SH-SY5Y (cell line): ENCODE measurements around the gene MYO1D.

ENCODE experiments used
- GATA2 ChIP-seq: IDR thresholded peaks from 2 replicates; pipeline ENCODE4 v1.6.1; 2011; ENCODE audit warnings: mild to moderate bottlenecking, low read depth, low read length
- GATA3 ChIP-seq: IDR thresholded peaks from 2 replicates; pipeline ENCODE4 v1.6.1; 2011; ENCODE audit warnings: low read depth, mild to moderate bottlenecking, low read length, moderate library complexity

The MYO1D gene

DNA sequence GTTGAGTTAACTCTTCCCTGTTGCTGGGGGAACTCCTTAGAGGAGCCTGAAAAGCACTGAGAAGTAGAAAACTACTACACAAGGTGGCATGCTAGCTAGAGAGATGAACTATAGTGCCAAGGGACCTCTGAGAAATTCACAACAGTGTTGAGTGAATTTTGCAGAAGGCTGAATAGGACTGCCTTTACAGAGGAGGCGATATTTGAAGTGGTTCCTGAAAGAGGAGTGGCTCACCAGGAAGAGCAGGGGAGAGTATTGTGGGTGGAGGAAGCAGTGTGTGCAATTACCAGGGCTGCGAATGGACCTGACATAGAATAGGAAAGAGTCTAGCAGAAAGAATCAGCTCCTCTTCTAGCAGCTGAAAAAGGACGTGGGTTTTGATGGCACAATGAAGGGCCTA lies 323.8 kb downstream of the MYO1D start:
- no peak for TF ChIP-seq GATA3
- no peak for TF ChIP-seq GATA2

DNA sequence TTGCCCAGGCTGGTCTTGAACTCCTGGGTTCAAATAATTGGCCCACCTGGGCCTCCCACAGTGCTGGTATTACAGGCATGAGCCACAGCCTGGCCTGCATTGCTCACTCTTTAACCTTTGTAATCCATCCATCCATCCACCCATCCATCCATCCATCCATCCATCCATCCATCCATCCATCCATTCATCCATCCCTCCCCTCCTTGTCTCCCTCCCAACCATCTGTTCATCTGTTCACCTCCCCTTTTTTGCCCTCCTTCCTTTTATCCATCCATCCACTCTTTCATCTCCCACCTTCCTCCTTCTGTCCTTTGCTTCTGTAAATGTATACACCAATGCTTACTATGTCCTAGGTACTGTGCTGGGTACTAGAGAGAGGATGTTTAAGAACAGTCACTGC lies 324.6 kb downstream of the MYO1D start:
- no peak for TF ChIP-seq GATA3
- TF ChIP-seq GATA2: no peak

DNA sequence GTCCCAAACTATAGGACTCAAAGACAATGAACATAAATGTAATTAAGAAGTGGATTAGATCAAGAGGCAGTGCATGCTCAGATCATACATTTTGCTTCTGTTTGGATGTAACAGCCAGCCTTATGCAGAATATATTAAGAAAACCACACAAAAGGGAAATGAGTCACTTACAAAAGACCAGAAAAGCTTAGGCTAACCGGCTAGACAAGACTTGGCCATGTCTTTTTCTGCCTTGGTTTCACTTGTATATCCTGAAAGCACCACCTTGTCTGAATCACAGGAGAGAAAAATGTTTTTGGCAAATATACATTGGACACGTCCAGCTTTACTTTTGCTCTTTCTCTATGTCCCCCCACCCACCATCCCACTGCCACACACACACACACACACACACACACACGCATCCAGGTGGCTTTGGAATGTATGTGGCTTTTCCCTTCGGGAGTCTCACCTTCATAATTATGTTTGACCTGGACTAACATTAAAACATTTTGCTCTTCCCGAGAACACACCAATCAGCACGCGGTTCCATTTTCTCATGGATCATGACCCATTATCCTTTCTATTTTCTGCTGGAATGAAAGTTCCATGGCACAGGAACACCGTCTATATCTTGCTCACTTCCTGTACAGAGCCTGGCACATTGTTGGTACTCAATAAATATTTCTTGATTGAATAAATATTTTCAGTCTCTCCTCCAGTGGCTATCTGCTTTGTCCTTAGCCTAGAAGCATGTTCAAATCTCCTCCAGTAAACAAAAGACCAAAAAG lies 325.6 kb downstream of the MYO1D start:
- TF ChIP-seq GATA2 (no peak), GATA3 (no peak)

GRCh38 chr17:32549559-32549958 lies 327.4 kb downstream of the MYO1D start:
- TF ChIP-seq GATA3: no peak
- TF ChIP-seq GATA2: no peak

DNA sequence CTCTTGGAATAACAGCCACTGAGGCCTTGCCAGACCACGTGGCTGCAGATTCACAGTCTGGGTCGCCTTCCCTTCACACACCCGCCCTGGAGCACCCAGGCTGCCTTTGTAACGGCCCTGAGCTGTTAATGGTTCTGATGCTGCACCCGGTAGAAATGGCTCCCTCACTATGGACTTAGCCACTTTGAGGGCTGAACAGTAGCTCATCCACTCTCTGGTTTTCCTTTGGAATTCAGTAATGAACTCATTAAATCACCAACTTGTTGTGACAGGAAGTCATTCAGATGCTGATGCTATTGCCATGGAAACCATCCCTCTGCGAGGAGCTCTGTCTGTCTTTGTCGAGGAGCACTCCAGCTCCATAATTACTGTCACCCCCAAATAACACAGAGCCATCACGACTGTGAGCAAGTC lies 330.9 kb downstream of the MYO1D start:
- no peak for TF ChIP-seq GATA3
- TF ChIP-seq GATA2: no peak

DNA sequence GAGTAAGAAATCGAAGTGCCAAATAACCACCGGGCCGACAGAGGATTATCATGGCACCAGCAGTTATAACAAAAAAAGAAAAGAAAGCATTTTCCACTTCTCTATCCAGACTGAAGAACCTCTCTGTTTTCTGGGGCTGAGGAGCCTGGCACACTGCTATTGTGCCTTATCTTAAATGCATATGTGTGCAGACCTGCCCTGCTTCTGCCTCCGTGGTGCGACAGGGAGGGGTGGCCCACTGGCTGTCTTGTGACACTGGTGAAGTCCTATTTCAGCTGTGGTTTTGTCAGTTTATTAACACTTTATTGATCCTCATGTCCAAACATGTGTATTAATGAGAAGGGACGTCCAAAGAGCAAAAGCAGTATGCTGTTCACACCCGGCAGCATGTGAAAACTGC lies 334.7 kb downstream of the MYO1D start:
- no peak for TF ChIP-seq GATA3
- TF ChIP-seq GATA2: no peak

GRCh38 chr17:32541640-32542039 lies 335.3 kb downstream of the MYO1D start:
- TF ChIP-seq GATA3 (no peak), GATA2 (no peak)

DNA sequence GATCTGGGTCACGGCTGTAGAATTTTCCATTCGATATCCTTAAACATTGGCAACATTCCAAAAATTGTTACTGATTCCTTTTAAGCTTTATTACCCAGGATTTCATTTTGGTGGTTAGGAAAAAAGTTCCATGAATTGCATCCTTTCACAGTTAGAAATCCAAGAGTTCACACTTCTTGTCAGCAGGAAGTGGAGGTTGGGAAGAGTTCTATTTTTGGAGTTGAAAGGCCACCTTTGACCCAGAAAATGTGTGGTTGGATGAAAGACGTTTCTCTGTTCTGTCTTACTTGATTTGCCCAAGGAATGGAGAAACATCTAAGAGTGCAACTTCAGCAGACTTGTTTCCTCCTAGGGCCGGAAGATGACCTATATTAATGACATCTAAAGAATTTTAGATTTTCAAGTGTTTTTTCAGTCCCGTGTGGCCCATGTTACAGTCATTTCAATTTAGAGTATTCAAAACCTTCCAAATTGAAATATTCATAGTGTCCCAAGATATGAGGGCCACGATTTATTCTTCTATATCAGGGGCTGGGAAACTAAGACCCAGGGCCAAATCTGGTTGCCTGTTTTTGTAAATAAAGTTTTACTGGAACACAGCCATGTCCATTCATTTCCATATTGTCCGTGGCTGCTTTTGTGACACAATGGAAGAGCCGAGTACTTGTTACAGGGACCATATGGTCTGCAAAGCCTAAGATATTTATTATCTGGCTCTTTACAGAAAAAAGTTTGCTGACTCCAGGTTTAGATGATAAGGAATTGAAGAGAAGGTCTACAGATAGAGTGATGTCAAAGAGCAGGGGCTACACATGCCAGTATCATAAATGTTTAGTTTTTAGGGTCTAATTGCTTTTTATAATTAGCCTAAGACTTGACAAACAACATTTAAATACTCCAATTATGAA lies 339.9 kb downstream of the MYO1D start:
- TF ChIP-seq GATA2 (no peak), GATA3 (no peak)

DNA sequence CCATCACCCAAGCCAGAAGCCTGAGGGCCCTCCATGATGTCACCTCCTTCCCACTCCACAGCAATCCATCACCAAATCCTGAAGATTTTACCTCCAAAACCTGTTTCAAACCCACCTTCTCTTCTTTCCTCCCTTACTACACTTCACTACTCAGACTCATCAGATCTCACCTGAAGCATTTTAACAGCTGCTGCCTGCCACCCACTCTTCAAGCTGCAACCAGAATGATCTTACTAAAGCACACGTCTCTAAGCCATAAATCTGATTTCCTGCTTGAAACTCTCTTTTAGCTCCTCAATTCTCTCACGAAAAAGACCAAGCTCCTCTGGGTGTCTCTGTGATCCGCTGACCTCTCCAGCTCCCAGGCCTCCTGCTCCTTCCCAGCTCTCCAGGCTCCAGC lies 343.6 kb downstream of the MYO1D start:
- no peak for TF ChIP-seq GATA3
- no peak for TF ChIP-seq GATA2

- TF ChIP-seq GATA2 (no peak), GATA3 (no peak)
Measured at GRCh38 chr17:32529604-32530003, 347.3 kb downstream of the MYO1D start.

- no peak for TF ChIP-seq GATA3
- TF ChIP-seq GATA2: no peak
Measured at GRCh38 chr17:32528825-32529224, 348.1 kb downstream of the MYO1D start.

DNA sequence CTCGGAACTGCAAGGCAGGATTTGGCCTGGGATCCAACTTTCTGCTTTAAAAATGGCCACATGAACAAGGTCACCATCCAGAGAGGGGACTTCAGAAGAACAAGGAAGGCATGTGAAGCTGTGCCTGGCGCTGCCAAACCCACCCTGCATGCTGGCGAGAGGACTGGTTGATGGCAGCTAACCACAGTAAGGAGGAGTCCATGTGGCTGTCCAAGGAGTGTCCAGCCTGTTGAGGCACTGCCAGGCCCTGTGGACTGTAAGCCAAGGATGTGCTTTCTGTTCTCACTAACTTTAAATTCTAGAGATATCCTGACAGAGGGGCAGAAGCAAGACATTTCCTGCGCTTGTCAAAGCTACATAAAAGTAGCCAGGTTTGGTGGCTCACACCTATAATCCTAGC lies 349.8 kb downstream of the MYO1D start:
- TF ChIP-seq GATA2 (no peak), GATA3 (no peak)

GRCh38 chr17:32525122-32525521 lies 351.8 kb downstream of the MYO1D start:
- TF ChIP-seq GATA2 (no peak), GATA3 (no peak)

GRCh38 chr17:32523827-32524552 lies 352.9 kb downstream of the MYO1D start:
- no peak for TF ChIP-seq GATA3
- TF ChIP-seq GATA2: peak; percentile 35; the same call in 1 of the 2 replicates

DNA sequence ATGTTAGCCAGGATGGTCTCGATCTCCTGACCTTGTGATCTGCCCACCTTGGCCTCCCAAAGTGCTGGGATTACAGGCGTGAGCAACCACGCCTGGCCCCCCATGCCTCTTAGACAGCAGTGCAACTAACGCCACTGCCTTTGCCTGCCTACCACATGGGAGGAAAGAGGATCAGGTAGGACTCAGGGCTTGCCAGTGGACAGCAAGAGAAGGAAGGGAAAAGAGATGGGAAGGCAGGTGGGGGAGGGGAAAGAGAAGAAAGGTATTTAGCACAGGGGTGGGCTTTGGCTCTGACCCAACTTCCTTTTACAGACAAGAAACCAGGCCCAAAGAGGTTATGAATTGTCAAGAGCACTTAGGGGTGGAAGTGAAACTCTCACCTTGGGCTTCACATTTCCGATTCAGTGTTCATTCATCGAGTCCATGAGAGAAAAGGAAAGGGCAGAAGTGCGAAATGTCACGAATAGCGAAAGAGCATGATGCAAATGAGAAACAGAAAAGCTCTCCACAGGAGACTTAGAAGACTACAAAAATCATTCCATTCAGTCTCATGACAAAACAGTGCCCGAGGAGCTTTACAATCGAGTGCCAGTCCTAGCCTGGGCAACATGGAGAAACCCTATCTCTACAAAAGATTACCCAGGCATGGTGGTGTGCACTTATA lies 353.8 kb downstream of the MYO1D start:
- TF ChIP-seq GATA2: no peak
- TF ChIP-seq GATA3: no peak
